Posterior cingulate gyrus (tissue), 11 donors: Measurements from ENCODE around the gene PDE8A.
A peak's percentile ranks its signal among the peaks of the same experiment; 100 is the strongest.
"Not testable (repeated sequence)": the region's sequence is repeated elsewhere in the genome, so short reads cannot be mapped to it uniquely, and the experiment has no call there.

Experiments used
- DNase-seq, 10 donors: peaks; one replicate each; pipeline versions ENCODE4 v3.0.0 to v3.0.0-alpha.2; 2020 to 2021; ENCODE audit warnings: mixed read lengths in 3 of 10
- intact Hi-C: fragments of 100-400 bp; cut with DNase I; formaldehyde crosslinking; loops from one replicate; pipeline ENCODE4 v1.15.1; 2023

The PDE8A gene

GRCh38 chr15:85149465-85150129 is 167.9 kb downstream of the PDE8A start:
- no peak for DNase-seq
- intact Hi-C loops: no loop called here

- intact Hi-C loops: no loop called here
- DNase-seq: no peak
Observed at GRCh38 chr15:85150130-85150480, 168.4 kb downstream of the PDE8A start.

- no peak for DNase-seq
- intact Hi-C loops: no loop called here
Observed at GRCh38 chr15:85151145-85151544, 169.5 kb downstream of the PDE8A start.

GRCh38 chr15:85151861-85152260 is 170.2 kb downstream of the PDE8A start:
- no peak for DNase-seq
- intact Hi-C loops: no loop called here

DNA sequence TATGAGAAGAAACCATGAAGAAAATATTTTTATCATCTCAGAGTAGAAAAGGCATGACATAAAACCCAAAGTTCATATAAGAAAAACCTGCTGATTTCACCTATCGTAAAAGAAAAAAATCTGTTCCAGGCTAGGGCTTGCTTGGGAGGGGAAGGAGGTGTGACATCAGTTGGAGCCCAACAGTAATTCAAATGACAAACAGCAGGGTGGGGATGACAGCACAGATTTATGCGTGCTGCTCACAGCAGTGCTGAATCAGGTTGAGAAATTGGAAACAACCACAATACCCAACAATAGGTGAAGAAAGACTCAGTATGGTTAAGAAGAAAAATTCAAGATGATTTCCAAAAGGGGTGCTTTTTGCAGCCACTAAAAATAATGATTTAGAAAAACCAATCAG is 172.4 kb downstream of the PDE8A start:
- DNase-seq: no peak
- intact Hi-C loops: no loop called here

DNA sequence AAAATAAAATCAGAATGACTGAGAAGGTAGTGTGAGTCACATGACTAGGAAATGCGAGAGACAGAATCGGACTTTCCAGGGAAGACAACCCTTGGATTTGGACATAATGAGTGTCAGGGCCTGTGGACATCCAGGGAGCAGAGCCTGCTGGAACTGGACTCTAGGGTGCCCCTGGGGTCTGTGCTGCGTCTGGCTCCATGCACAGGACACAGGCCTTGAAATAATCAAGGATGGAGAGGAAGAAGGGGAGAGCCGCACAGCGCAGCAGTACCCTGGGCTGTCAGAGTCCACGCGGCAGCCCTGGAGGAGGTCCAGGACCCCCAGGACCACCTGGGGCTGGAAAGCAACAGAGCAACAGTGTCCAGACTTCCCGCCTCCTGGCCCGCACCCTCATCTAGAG is 173.7 kb downstream of the PDE8A start:
- intact Hi-C loops: no loop called here
- no peak for DNase-seq

GRCh38 chr15:85155857-85156256 is 174.2 kb downstream of the PDE8A start:
- intact Hi-C loops: no loop called here
- no peak for DNase-seq

DNA sequence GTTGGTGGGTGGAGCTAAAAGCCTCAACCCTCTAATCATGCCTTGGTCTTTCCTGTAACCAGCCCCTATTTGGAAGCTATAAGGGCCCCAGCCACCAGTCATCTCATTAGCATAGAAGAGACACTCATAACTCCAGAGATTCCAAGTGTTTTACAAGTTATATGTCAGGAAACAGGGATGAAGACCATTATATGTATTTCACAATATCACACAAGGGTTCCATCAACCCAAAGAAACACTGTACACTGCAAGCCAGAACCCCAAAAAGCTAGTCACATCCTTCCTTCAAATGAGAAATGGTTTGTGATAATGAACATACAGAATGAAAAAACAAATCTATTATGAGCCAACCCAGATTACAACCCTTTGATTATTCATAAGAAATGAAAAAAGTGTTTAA is 175.7 kb downstream of the PDE8A start:
- intact Hi-C loops: no loop called here
- DNase-seq: no peak

DNA sequence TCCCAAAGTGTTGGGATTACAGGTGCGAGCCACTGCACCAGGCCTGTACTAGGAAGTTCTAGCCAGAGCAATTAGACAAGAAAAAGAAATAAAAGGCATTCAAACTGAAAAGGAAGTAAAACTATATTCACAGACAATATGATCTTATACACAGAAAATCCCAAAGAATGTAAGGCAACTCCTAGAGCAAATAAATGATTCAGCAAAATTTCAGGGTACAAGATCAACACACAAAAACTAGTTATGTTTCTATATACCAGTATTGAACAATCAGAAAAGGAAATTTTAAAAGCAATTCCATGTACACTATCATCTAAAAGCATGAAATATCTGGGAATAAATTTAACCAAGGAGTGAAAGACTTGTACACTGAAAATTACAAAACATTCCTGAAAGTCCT is 180.6 kb downstream of the PDE8A start:
- intact Hi-C loops: no loop called here
- no peak for DNase-seq

GRCh38 chr15:85164841-85165466 is 183.3 kb downstream of the PDE8A start:
- DNase-seq: no peak
- intact Hi-C loops: no loop called here

DNA sequence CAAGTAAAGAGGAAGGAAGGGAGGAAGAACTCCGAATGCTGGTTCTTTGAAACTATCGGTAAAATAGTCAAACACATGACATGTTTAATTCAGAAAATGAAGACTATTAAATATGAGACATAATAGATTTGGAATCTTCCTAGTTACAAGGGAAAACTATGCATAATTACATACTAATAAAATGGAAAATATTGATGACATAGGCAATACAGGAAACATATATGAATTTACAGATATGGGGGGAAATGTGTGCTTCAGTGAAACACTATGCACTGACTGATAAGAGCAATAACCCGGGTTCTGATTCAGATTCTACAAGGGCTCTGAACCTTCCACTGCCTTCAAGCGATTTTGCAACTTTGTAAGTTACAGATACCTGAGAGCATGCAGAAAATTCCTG is 185.9 kb downstream of the PDE8A start:
- intact Hi-C loops: no loop called here

GRCh38 chr15:85168642-85169173 is 187.1 kb downstream of the PDE8A start:
- intact Hi-C loops: no loop called here
- peak in 1 of 10 donors; percentile 47 for DNase-seq

More for the DNA sequence above, 185.9 kb downstream of the PDE8A start:
- no peak for DNase-seq

DNA sequence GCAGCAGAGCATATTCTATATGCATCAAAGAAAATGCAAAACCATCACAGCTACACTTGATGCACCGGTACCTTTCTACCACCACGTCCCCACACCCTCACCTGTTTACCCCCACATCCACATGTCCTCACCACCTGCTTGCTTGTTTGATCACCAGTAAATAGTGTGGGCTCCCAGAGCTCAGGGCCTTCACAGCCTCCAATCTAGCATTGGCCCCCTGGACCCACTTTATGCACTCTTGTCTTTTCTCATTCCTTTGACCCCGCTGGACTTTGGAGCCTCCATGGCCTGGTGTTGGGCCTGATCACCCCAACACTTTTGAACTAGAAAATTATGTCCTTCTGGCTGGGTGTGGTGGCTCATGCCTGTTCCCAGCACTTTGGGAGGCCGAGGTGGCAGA is 190.1 kb downstream of the PDE8A start:
- no peak for DNase-seq
- intact Hi-C loops: no loop called here

DNA sequence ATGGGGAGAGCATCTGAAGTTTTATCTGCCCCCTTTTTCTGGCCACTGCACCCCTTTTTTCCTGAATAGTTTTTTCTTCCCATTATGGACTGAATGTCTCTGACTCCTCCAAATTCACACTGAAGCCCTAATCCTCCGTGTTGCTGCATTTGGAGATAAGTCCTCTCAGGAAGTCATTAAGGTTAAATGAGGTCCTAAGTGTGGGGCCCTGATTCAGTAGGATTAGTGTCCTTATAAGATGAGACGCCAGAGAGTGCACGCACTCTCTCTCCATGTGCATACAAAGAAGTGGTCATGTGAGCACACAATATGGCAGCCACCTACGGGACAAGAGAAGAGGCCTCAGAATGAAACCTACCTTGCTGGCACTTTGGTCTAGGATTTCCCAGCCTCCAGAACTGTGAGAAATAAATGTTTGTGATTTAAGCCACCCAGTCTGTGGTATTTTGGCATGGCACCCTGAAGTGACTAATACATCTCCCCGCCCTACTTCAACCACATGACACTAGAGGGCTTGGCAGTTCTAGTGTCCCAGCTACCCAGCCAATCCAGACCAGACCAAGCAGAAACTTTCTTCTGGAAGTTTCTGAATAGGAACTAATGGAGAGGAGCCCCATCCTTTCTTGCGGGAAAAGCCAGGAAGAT is 191.3 kb downstream of the PDE8A start:
- no peak for DNase-seq
- intact Hi-C loops: no loop called here

GRCh38 chr15:85173630-85174029 is 192.0 kb downstream of the PDE8A start:
- intact Hi-C loops: not testable (repeated sequence)

GRCh38 chr15:85174521-85174920 is 192.9 kb downstream of the PDE8A start:
- intact Hi-C loops: no loop called here
- DNase-seq: peak in 1 of 10 donors; percentile 21

More at GRCh38 chr15:85173630-85174029, 192.0 kb downstream of the PDE8A start:
- DNase-seq: not testable (repeated sequence)

DNA sequence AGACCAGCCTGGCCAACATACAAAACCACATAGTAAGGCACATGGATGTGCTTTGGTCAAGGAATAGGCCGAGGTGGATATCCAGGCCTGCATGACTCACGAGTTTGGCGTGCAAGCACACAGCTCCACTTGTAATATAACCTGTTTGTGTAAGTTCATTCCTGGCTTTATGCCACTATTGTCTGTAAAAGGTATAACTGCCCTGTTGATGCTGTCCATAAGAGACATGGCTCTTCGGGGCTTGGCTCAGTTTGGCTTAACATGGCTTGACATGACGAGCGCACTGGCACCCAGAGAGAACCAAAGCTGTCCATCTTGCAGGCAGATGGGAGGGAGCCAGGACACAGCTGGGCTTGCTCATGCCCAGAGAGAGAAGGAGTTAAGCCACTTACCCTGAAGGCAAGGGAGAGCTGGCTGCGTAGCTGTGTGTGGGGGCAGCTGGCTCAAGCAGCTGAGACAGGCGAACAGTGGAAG is 195.4 kb downstream of the PDE8A start:
- intact Hi-C loops: not testable (repeated sequence)

DNA sequence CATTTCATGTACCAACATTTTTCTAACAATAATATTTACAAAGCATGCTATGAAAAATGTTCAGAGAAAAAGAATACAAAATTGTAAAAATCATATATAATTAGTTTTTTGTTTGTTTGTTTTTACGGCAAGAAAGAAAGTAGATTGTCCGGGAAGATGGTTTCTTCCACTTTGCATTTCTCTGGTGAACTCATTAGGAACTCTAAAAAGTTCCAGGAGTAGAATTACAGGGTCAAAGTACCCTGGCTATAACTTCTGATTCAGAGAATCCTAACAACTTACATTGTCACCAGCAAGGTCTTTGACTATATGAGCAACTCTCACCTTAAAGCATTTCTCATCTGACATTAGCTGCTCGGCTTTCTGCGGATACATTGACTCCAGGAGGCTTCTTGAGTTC is 196.7 kb downstream of the PDE8A start:
- intact Hi-C loops: no loop called here
- no peak for DNase-seq

More for the DNA sequence above, 195.4 kb downstream of the PDE8A start:
- DNase-seq: peak in 1 of 10 donors; percentile 87

GRCh38 chr15:85179700-85180099 is 198.0 kb downstream of the PDE8A start:
- intact Hi-C loops: no loop called here
- no peak for DNase-seq

- intact Hi-C loops: not testable (repeated sequence)
- peak in 1 of 10 donors; percentile 51 for DNase-seq
Observed at GRCh38 chr15:85185350-85185749, 203.7 kb downstream of the PDE8A start.

DNA sequence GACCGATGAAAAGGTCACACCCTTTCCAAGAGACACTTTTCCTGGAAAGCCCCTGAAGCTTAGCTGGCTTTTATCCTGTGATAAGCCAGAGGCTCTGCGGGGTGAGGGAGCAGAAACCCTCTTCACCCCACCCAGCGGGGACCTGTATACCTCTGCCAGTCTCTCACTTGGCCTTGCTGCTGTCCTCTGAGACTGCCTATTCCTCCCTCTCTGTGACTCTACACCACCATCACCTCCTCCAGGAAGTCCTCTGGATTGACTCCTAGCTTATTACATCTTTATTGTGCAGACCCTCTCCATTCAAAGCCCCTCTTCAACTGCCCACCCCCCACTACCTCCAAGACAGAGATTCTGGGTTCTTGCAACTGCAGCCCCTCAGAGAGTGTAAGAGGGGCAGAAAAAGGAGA is 206.5 kb downstream of the PDE8A start:
- DNase-seq, intact Hi-C loops: not testable (repeated sequence)
